HepG2 (cell line): ENCODE measurements around the gene THOC6. TPM values are rescaled to one million over a fixed set of nuclear protein-coding genes. Genes with fewer than 3 reads are reported as not detected.
A peak's percentile ranks its signal among the peaks of the same experiment; 100 is the strongest.

Experiments
- AHDC1 ChIP-seq: sonication (generic); formaldehyde crosslinking; IDR thresholded peaks from 2 replicates; pipeline ENCODE4 v1.5.1; 2020; ENCODE audit warnings: mild to moderate bottlenecking, missing genetic modification reagents, borderline replicate concordance
- DMAP1 ChIP-seq: IDR thresholded peaks from 2 replicates; pipeline ENCODE4 v1.6.1; 2016
- HDAC6 ChIP-seq: fragments of 200-600 bp; sonication (generic); IDR thresholded peaks from 2 replicates; pipeline ENCODE4 v1.7.0; 2017; ENCODE audit warnings: mild to moderate bottlenecking, antibody characterized with exemption, low read length, low read depth
- JARID2 ChIP-seq: sonication (generic); formaldehyde crosslinking; IDR thresholded peaks from 2 replicates; pipeline ENCODE4 v1.8.1; 2023; ENCODE audit warnings: missing genetic modification reagents, inconsistent platforms; ENCODE audit not compliant: insufficient replicate concordance
- KDM2A ChIP-seq: sonication (generic); formaldehyde crosslinking; IDR thresholded peaks from 2 replicates; pipeline ENCODE4 v1.4.0; 2020; ENCODE audit warnings: low read depth, missing genetic modification reagents, borderline replicate concordance
- LBX2 ChIP-seq: sonication (generic); formaldehyde crosslinking; IDR thresholded peaks from 2 replicates; pipeline ENCODE4 v1.5.0; 2020; ENCODE audit warnings: missing genetic modification reagents, mild to moderate bottlenecking, borderline replicate concordance
- MAFK ChIP-seq, 2 experiments: IDR thresholded peaks in 1 of 2; conservative IDR thresholded peaks in 1 of 2; 2 replicates each; pipeline ENCODE4 v1.6.1; 2011; ENCODE audit warnings: improper control_type of control experiment in 2 of 2, low read length in 2 of 2
- ZBTB21 ChIP-seq: sonication (generic); formaldehyde crosslinking; IDR thresholded peaks from 2 replicates; pipeline ENCODE4 v1.4.0; 2020; ENCODE audit warnings: missing genetic modification reagents
- ZFP82 ChIP-seq: sonication (generic); formaldehyde crosslinking; IDR thresholded peaks from 2 replicates; pipeline ENCODE4 v1.5.1; 2020; ENCODE audit warnings: mild to moderate bottlenecking, missing genetic modification reagents, borderline replicate concordance
- ZNF205 ChIP-seq: IDR thresholded peaks from 2 replicates; pipeline ENCODE4 v1.6.1; 2018; ENCODE audit warnings: missing biosample characterization, missing genetic modification reagents
- ZNF280D ChIP-seq: sonication (generic); formaldehyde crosslinking; IDR thresholded peaks from 2 replicates; pipeline ENCODE4 v1.5.1; 2020; ENCODE audit warnings: mild to moderate bottlenecking, missing genetic modification reagents
- ZNF317 ChIP-seq: sonication (generic); formaldehyde crosslinking; IDR thresholded peaks from 2 replicates; pipeline ENCODE4 v1.5.0; 2020; ENCODE audit warnings: mild to moderate bottlenecking, missing genetic modification reagents
- ZNF354B ChIP-seq: sonication (generic); formaldehyde crosslinking; IDR thresholded peaks from 2 replicates; pipeline ENCODE4 v1.8.0; 2022; ENCODE audit warnings: mild to moderate bottlenecking, missing genetic modification reagents
- ZNF547 ChIP-seq: sonication (generic); formaldehyde crosslinking; IDR thresholded peaks from 2 replicates; pipeline ENCODE4 v1.5.1; 2020; ENCODE audit warnings: mild to moderate bottlenecking, missing genetic modification reagents
- ZNF550 ChIP-seq: sonication (generic); formaldehyde crosslinking; IDR thresholded peaks from 2 replicates; pipeline ENCODE4 v1.4.0; 2020; ENCODE audit warnings: mild to moderate bottlenecking, missing genetic modification reagents, borderline replicate concordance
- ZNF552 ChIP-seq: sonication (generic); formaldehyde crosslinking; IDR thresholded peaks from 2 replicates; pipeline ENCODE4 v1.9.0; 2022; ENCODE audit warnings: missing genetic modification reagents, mild to moderate bottlenecking, borderline replicate concordance
- ZNF616 ChIP-seq: sonication (generic); formaldehyde crosslinking; IDR thresholded peaks from 2 replicates; pipeline ENCODE4 v1.5.0; 2020; ENCODE audit warnings: low read depth, mild to moderate bottlenecking, missing genetic modification reagents
- polyA plus RNA-seq, 8 experiments: library from polyadenylated mRNA; depleted of rRNA in 3 of 8; stranded (reverse) in 7 of 8; unstranded in 1 of 8; fragments of >200 nt; fragmentation: Illumina TruSeq in 4 of 8; extraction: Trizol in 4 of 8; gene quantifications; 2 replicates each; pipeline versions ENCODE4 v1.2.1 to v1.2.3, GENCODE V29; 2011 to 2016; ENCODE audit warnings: low read depth in 4 of 8, missing spikeins in 1 of 8, mixed read lengths in 1 of 8; ENCODE audit not compliant: insufficient read depth in 1 of 8
- total RNA-seq, 5 experiments: library from RNA; depleted of rRNA; stranded (reverse); fragments of >200 nt; fragmentation: Illumina TruSeq; extraction: Trizol; gene quantifications; 2 replicates each; pipeline ENCODE4 v1.2.3, GENCODE V29; 2016; ENCODE audit warnings: low read depth in 1 of 5

THOC6 gene
- total and polyA plus RNA-seq, 2 of the 13 experiments (the other 11 are each of a cell fraction or from before 2014, with no cell fraction given), result 32.1 to 37.0 TPM

- TF ChIP-seq HDAC6 (no peak), ZNF552 (CRISPR knock-in tag) (no peak), ZNF317 (no peak), ZNF280D (CRISPR knock-in tag) (no peak), KDM2A (peak; percentile 92), ZNF616 (CRISPR knock-in tag) (no peak), ZNF205 (0 out of 2 replicates have a peak, but pooled peaks have one; percentile 28), ZBTB21 (CRISPR knock-in tag) (no peak), ZNF354B (CRISPR knock-in tag) (no peak), AHDC1 (CRISPR knock-in tag) (no peak), DMAP1 (CRISPR knock-in tag) (no peak; the same call in 1 of the 2 replicates), MAFK (conservative IDR thresholded peaks at IDR 0.05 in 1 of 2, IDR thresholded peaks at IDR 0.05 in 1 of 2; ENCODE audit: low read length in 2 of 2) (no peak), ZFP82 (CRISPR knock-in tag) (no peak), ZNF547 (CRISPR knock-in tag) (no peak), JARID2 (no peak), ZNF550 (CRISPR knock-in tag) (no peak), LBX2 (CRISPR knock-in tag) (no peak)
Observed at GRCh38 chr16:3003582-3004270, 20.1 kb upstream of the THOC6 start (continued).
